ENCODE measurements around the gene FCHSD1.
A peak's percentile ranks its signal among the peaks of the same experiment; 100 is the strongest.

FCHSD1 gene

GRCh38 chr5:141636106-141636412 is 15.2 kb downstream of the FCHSD1 start:
- TF ChIP-seq CTCF (IDR thresholded peaks at IDR 0.05; ENCODE audit: insufficient read depth, low read length), result no peak
- TF ChIP-seq SPI1 (IDR thresholded peaks at IDR 0.05; ENCODE audit: borderline replicate concordance, low read depth), result no peak
- TF ChIP-seq POLR2AphosphoS5 (IDR thresholded peaks at IDR 0.05; ENCODE audit: low read depth), result no peak
- no peak for TF ChIP-seq REST (IDR thresholded peaks at IDR 0.05; ENCODE audit: insufficient replicate concordance, low read depth)
- TF ChIP-seq GABPA (IDR thresholded peaks at IDR 0.05; ENCODE audit: low read depth), result no peak
- peak overlapping the region; percentile 92 for H3K4me3 ChIP-seq (replicated peaks; ENCODE audit: insufficient read depth, low read length)
- no peak for DNase-seq (ENCODE audit: low read depth in 1 of 2, low spot score in 1 of 2)
- peak overlapping the region; percentile 70 for H3K27ac ChIP-seq (replicated peaks)
- no peaks in the 10 kb centered on the region for H3K27me3 ChIP-seq (ENCODE audit: insufficient read depth, poor library complexity, severe bottlenecking)

- Histone ChIP-seq H3K27me3 (ENCODE audit: insufficient read depth, poor library complexity, severe bottlenecking) (no peaks in the 10 kb centered on the region), H3K27ac (replicated peaks) (no peak overlapping the region; the same call in 1 of the 2 replicates), H3K4me3 (replicated peaks; ENCODE audit: insufficient read depth, low read length) (peak overlapping the region; percentile 92)
- no peak for TF ChIP-seq GABPA (IDR thresholded peaks at IDR 0.05; ENCODE audit: low read depth)
- TF ChIP-seq POLR2AphosphoS5 (IDR thresholded peaks at IDR 0.05; ENCODE audit: low read depth), result no peak
- no peak for TF ChIP-seq CTCF (IDR thresholded peaks at IDR 0.05; ENCODE audit: insufficient read depth, low read length)
- TF ChIP-seq SPI1 (IDR thresholded peaks at IDR 0.05; ENCODE audit: borderline replicate concordance, low read depth), result no peak
- TF ChIP-seq REST (IDR thresholded peaks at IDR 0.05; ENCODE audit: insufficient replicate concordance, low read depth), result no peak
- no peak for DNase-seq (ENCODE audit: low read depth in 1 of 2, low spot score in 1 of 2)
Measured at GRCh38 chr5:141635646-141636045, 15.6 kb downstream of the FCHSD1 start.

- no peaks in the 10 kb centered on the region for H3K27me3 ChIP-seq (ENCODE audit: insufficient read depth, poor library complexity, severe bottlenecking)
- no peak overlapping the region for H3K4me3 ChIP-seq (replicated peaks; ENCODE audit: insufficient read depth, low read length)
- DNase-seq (ENCODE audit: low read depth in 1 of 2, low spot score in 1 of 2), result no peak
- TF ChIP-seq GABPA (IDR thresholded peaks at IDR 0.05; ENCODE audit: low read depth) (no peak), POLR2AphosphoS5 (IDR thresholded peaks at IDR 0.05; ENCODE audit: low read depth) (no peak), SPI1 (IDR thresholded peaks at IDR 0.05; ENCODE audit: borderline replicate concordance, low read depth) (no peak), CTCF (IDR thresholded peaks at IDR 0.05; ENCODE audit: insufficient read depth, low read length) (no peak), REST (IDR thresholded peaks at IDR 0.05; ENCODE audit: insufficient replicate concordance, low read depth) (no peak)
- no peak overlapping the region for H3K27ac ChIP-seq (replicated peaks)
Measured at GRCh38 chr5:141634720-141635119, 16.5 kb downstream of the FCHSD1 start.
